Stimulated activated CD8-positive, alpha-beta memory T cell treated with anti-CD3 and anti-CD28 coated beads, Interleukin-2, amount 100 ng/mL, for 48 hours (primary cell): ENCODE measurements around the gene PHLPP1.
"Not testable (repeated sequence)": the region's sequence is repeated elsewhere in the genome, so short reads cannot be mapped to it uniquely, and the experiment has no call there.

Experiments
- DNase-seq, 2 donors: peaks; one replicate each; pipeline ENCODE4 v3.0.0-alpha.2; 2020; ENCODE audit warnings: low read depth in 2 of 2

The PHLPP1 gene

DNA sequence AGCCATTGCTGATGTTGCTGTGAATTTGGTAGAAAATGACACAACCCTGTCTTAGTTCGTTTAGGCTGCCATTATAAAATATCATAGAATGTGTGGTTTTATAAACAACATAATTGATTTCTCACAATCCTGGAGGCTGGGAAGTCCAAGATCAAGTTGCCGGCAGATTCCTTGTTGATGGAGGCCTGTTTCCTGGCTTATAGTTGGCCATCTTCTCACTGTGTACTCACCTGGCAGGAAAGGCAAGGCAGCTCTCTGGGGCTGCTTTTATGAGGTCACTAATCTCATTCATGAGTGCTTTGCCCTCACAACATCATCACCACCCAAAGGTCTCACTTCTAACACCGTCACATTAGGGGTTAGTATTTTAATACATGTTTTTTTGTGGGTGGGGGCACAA is 58.4 kb downstream of the PHLPP1 start:
- DNase-seq = no peak

DNA sequence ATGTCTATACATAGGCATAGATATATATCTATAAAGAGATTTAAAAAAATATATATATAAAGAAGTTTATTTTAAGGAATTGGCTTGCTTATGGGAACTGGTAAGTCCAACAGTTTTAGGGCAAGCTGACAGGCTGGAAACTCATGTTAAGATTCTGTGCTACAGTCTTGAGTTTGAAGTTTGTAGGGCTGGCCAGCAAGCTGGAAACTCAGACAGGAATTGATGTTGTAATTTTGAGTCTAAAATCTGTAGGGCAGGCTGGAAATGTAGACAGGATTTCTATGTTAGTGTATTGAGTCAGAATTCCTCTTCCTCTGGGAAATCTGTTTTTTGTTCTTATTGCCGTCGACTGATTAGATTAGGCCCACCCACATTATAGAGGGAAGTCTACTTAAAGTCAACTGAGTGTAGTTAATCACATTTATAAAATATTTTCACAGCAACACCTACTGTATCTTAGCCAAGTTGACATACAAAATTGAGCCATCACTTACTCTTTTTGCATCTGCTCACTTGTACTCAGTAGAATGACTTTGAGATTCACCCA is 60.8 kb downstream of the PHLPP1 start:
- DNase-seq = no peak

DNA sequence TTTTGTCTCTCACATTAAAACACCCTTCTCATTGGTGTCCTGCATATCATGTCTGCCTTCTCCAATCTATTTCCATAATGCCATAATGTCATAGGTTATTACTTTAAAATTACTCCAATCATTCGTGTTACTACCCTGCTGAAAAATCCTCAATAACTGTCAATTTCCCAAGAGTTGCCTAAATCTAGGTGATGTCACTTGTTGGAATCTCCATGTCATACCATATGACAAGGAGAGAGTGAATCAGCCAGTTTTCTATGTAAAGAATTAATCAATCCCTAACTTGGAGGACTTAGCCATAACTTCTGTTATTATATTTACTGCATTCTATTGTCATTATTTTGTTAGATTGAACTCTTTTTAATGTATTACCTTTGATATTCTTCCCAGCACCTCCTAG is 62.5 kb downstream of the PHLPP1 start:
- no peak for DNase-seq

DNA sequence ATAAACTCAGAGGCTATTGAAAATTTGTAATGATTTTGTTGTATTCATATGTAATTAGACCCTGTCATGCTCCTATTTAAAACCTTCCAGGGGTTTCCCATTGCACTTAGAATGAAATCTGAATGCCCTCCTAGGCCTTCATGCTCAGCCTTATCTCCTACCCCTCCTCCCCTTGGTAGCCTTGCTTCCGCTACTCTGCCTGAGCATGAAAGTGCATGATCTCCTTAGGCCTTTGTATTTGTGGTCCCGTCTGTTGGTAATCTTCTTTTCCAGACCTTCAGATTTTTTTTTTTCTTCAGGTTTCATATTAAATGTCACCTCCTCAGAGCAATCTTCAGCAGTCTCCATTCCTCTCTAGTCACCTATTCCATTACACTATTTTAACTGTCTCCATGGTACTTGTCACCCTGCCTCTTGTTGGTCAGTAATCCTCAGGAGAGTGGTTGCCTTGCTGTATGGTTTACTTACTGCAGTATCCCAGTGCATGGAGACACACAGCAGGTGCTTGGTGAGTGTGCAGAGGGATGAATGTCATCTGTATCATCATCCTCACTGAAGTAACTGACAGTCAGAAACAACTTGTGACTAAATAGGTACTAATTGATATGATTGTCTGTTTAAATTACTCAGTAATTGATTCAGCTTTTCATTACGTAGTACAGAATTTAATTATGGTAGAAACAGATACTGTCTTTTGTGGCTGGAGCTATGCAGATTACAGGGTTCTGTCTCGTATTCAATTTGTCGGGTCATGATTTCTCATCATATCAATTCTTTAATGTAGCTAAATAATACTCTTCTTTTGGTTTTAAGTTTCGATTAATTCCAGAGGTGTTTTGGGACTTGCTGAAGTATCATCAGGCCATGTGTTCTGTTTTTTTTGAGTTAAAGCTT is 63.9 kb downstream of the PHLPP1 start:
- DNase-seq = no peak

DNA sequence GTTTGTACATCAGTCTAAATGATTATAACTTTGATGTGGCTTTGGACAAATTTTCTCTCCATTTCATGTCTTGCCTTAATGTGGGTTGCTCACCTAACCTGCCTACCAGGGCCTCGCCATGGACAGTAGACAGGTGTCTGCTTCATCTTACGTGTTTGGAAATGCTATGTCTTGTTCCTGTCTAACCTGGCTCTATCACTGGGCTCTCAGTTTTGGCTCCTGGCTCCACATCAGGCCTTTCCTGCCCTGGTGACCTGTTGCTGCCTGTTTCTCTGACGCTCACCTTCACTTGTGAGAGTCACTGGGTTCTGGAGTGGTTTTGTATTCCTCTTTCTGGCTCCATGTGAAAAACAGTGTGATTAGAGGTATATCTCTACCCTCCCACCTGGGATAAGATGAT is 65.9 kb downstream of the PHLPP1 start:
- DNase-seq = no peak

DNA sequence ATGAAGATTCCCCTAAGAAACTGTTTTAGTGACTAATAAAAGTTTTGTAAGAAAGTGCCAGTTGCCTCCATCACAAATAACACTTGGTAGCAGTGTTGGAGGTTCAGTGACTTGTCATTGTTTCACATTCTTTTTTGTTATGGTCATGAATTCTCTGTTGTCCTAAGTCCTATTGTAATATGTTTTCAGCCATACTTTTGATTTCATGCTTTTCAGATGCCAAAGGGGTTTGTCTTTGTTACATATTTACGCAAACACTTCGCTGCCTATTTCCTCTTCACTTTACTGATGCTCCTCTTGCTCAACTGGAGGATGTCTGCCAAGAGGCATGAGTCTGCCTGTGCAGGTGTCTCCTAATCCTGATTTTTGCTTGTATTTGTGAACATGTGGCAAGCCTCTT is 66.6 kb downstream of the PHLPP1 start:
- no peak for DNase-seq

DNA sequence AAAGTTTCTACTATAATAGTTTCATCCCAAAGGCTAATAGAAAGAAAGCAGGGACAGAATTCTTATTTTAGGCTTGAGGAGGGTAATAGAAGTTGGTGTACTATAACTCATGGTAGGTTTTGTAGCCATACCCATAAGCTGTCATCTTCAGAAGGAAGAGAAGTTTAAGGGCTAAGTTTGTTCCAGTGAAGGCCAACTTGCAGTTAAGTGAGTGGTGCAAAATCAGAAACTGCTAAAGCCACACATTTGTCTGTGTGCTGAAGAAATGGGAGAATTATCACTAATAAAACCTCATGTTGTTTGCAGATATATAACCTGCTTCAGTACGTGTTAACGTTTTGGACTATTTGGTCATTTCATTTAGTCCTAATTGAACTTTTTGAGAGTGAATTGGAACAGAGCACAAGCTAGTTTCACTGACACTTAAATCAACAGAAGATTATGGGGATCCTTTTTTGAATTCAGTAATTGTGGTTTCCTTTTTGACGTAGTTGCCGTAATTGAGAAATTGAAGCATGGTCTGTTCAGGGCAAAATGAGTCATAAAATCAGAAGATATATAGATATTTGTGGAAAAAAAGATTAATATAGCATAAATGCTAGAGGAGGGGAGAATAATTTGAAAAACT is 69.1 kb downstream of the PHLPP1 start:
- no peak for DNase-seq

DNA sequence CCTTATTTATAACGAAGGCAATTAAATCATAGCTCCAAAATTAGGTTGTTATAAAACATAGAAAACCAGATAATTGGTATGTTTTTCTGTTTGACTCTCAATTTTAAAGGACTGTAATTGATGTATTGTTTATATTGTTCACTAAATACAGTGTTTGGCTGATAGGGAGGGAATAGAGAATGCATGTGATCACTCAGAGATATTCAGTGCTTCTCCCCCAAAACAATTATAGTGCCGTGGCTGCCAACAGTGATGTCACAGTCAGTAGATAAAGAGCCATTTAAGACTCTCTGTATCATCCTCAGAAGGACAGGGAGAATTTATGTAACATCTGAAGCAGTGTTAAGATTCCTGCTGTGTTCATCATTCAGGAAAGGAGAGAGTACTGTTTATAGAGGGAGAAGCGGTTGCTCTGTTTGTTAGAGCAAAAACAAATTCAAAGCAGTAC is 69.6 kb downstream of the PHLPP1 start:
- DNase-seq = no peak

DNA sequence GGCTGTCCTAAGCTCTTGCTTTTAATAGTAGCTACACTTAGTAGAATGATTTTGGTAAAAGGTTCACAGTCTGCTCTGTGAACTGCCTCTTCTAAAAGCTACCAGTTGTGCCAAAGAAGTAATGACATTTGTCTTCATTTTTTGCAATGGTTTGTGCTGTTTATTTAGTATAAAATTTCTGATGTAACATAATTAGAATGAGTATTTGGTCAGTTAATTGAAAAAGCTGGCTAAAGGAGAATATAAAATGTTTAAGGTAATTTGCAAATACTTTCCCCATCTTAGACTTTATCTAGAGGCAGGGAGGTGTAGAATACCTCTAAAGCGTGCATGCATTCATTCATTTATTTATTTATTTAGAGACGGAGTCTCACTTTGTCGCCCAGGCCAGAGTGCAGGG is 71.3 kb downstream of the PHLPP1 start:
- no peak for DNase-seq

DNA sequence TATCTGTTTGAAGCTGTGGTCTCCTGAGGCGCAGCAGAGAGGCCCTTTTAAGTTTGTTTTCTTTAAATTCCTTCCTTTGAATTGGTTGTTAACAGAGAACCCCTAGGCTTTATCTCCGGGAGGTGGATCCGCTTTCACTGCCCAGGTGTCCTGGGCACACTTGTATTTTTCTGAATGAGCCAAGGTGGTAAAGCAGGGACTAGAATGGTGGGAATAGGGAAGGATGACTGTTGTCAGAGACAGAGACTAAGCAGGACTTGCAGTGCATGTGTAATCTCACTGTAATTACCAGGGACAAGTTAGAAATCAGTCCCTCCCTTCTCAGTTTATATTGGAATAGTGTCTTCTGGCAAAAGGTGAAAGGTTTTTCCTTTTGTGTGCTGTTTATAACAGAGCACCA is 72.8 kb downstream of the PHLPP1 start:
- no peak for DNase-seq

DNA sequence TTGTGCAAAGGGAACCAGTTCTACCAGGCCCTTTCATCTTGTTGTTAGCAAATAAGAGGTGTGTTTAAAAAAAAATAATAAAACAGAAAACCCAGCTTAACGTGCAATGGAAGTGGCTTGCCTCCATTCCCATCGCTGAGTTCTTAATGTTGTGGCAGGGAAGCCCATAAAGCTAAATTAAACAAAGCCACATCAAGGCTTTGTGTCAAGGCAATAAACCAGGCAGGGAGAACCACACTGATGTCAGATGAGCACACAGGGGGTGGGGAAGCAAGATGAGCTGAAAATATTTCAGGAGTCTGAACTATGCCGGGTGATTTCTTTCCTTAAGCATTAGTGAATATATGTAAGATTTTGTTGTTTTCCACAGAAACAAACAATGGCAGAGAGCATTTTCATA is 73.5 kb downstream of the PHLPP1 start:
- DNase-seq = no peak

DNA sequence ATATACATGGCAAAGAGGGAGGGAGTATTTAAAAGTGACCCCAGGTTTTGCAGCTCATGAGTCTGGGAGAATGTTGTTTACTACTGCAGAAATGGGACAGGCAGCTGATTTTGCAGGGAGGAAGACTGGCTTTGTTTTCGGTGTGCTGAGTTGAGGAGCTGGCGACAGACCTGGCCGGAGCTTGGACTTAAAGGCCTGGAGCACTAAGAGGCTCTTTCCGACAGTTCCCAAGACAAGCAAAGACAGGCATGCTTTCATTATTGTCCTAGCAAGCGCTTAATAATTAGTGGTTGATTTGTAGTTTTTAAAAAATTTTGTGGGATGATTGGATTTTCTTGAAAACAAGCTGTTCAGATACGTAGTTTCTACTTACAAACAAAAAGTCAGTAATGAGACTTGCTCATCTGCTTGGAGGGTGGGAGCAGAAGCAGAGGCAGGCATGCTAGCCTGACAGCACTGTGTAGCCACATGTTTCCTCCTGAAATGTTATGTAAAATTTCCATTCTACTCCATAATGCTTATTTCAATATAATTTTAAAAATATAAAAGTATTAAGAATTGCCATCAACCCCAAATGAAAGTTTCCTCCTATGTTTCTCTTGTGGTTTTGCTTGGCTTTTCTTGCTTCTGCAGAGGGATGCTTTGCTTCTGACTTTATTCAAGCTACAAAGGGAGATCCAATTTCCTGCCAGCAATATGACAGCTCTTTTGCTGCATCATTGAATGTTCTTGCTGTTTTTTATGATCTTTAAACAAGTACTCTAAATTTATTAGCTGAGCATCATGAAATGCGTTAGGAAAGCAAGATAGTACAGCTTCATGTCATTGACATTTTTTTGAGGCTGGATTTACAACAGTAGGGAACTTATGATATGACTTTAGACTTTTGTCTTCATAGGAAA is 75.8 kb downstream of the PHLPP1 start:
- no peak for DNase-seq

DNA sequence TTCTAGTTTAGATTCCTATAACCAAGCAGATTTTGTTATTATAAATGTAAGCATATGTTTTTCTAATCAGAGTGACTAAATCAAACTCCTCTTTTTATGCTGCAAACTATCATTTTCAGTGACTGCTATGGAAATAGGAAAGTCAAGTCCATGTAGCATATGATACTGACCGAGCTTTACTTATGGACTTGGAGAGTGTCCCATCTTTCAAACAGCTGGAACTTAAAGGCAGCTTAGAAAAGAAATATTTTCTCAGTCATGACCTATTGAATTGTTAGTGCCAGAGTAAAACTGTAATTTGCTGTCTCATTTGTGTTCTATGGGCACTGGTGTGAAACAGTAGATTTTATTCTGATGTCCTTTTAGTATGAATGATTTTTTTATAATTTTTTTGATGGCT is 76.7 kb downstream of the PHLPP1 start:
- no peak for DNase-seq

DNA sequence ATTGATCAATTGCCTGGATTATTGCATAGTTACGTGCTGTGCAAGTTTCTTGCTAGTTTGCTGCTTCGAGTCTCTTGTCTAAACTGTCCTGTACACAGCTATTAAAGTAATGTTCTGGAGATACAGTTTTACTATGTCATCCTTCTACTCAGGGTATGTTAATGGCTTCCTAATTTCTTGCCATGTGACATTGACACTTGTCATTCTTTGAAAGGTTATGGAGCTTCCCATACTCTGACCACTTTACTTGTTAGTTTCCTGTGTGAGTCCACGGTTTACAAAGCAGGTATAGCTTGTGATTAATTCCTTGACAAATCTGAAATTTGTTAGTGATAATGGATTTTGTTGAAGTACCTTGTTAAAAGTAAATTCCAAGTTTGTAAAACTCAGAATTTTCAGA is 80.5 kb downstream of the PHLPP1 start:
- DNase-seq = no peak

DNA sequence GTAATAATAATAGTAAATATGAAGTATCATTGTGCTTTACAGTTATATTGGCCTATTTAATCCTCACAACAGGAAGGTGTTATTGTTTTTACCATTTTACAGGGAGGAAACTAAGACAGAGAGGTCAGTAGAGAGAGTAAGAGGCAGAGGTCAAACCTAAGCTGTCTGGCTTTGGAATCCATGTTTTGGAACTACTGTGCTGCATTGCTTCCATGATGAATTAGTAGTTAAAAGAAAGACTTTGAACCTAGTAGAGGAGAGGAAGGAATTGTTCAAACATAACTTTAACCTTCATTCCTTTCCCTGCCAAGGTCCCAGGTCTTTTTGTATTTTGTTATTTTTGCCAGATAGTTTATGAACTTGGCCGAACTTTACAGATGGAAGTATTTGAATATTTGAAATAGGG is 80.9 kb downstream of the PHLPP1 start:
- DNase-seq = no peak

DNA sequence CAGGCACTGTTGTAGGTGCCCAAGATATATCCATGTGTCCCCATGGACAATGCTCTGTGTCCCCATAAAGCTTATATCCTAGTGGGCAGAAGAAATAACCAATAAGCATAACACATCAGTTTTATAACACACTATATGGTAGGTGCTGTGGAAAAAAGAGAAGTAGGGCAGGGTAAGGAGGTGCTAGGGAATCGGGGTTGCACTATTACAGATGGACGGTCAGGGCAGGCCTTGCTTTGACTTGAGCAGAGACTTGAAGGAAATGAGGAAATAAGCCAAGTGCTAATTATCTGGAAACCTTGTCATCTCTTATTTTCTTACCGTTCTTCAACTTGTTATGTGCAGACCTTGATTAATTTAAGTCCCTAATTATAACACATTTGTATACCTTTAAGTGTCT is 82.0 kb downstream of the PHLPP1 start:
- DNase-seq = no peak

DNA sequence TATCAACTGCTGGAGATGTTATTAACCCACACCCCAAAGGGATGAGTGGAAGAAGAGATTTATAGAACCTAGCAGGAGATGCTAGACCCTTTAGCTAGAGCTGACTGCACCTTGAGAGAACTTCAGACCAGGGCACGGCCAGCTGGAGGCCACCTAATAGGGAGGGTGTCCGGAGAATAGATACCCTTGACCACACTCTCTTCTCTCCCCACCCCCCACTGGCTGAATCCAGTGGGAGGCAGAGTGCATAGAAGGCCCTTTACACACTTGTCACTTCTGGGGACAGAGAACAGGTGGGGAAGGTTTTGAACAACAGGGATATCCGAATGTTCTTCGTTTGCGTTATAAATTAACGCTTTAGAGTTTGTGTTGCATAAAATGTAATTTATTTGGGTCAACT is 84.6 kb downstream of the PHLPP1 start:
- DNase-seq = no peak

DNA sequence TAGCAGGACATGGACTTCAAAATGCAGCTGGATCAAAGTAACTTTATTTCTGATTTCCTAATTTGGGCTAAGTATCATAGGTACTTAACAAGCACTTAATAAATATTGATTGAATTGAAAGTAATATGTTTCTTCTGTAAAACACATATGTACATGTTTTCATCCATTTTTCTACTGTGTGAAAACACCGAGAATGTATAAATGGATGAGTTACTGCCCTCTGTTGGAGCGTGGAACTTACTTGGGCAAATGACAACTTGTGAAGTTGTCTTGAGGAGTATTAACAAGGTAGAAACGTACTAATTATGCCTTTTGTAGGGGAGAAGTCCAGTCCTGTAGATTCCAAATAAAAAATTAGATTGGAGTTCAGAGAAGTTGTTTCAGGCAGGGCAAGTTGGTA is 87.2 kb downstream of the PHLPP1 start:
- no peak for DNase-seq

DNA sequence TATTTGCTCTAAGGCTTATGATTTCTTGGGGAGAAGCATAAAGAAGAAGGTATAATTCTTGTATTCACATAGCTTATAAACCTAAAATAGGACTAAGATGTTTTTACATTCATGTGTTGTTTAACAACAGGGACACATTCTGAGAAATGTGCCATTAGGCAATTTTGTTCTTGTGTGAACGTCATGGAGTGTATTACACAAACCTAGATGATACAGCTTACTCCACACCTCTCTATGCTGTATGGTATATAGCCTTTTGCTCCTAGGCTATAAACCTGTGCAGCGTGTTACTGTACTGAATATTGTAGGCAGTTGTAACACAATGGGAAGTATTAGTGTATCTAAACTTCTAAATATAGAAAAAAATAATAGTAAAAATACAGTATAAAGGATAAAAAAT is 92.1 kb downstream of the PHLPP1 start:
- no peak for DNase-seq

DNA sequence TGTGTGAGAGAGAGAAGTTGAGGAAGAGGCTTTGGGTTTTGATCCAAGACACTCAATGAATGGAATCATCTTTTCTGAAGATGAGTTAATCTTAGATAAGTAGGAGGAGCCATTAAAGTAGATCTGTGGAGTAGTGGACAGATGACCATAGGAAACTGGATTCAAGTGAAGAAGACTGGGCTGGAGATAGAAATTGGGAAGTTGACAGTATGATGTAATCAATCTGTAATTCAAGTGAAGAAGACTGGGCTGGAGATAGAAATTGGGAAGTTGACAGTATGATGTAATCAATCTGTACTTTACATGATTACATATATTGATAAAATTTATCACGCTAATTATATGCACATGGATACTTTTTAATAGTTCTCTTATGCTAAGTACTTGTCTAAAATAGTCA is 92.8 kb downstream of the PHLPP1 start:
- DNase-seq = no peak

DNA sequence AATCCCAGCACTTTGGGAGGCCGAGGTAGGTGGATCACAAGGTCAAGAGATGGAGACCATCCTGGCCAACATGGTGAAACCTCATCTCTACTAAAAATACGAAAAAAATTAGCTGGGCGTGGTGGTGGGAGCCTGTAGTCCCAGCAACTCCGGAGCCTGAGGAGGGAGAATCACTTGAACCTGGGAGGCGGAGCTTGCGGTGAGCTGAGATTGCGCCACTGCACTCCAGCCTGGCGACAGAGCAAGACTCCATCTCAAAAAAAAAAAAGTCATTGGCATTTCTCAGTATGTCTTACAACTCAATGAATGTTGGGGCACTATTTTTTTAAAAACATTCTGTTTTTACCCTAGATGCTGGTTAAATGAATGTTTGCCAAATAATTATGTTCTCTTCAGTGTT is 94.1 kb downstream of the PHLPP1 start:
- not testable (repeated sequence) for DNase-seq

DNA sequence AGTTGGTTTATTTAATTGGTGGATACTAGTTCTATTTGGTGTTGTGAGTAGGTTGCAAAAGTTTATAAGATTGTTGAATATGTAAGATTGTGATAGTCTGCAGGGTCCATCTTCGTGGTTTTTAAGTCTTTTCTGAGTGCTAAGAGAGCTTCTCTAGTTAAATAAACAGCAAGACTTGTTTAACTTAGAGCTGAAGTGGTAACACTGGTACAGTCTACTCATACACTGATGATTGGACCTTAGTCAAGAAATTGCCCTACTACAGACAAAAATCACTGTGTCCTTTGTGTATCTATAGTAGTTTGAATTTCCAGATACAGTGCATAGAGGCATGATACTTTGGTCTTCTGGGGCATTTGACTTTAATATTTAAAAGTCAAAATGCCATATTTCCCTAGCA is 94.6 kb downstream of the PHLPP1 start:
- no peak for DNase-seq
